Measurements from ENCODE around the gene SIM1.

The SIM1 gene

GRCh38 chr6:100464903-100465700 is at the start of gene SIM1:
Gene SIM1, minus strand, starts transcription at chr6:100464921. Its CDS starts 1,453 bp downstream, at chr6:100463468.
- peak; percentile 41 for DNase-seq (ENCODE audit: low read depth, low spot score)

GRCh38 chr6:100512203-100512862 is 47.6 kb upstream of the SIM1 start:
- no peak for DNase-seq (ENCODE audit: low read depth, low spot score)

GRCh38 chr6:100509101-100509500 is 44.4 kb upstream of the SIM1 start:
- no peak for DNase-seq (ENCODE audit: low read depth, low spot score)

GRCh38 chr6:100506651-100507050 is 41.9 kb upstream of the SIM1 start:
- no peak for DNase-seq (ENCODE audit: low read depth, low spot score)

- DNase-seq (ENCODE audit: low read depth, low spot score) = peak; percentile 12
Measured at GRCh38 chr6:100504786-100505737, 40.3 kb upstream of the SIM1 start.

GRCh38 chr6:100503043-100503705 is 38.5 kb upstream of the SIM1 start:
- no peak for DNase-seq (ENCODE audit: low read depth, low spot score)

GRCh38 chr6:100493206-100493888 is 28.6 kb upstream of the SIM1 start:
- DNase-seq (ENCODE audit: low read depth, low spot score) = no peak

- DNase-seq (ENCODE audit: low read depth, low spot score) = no peak
Measured at GRCh38 chr6:100491952-100492670, 27.4 kb upstream of the SIM1 start.

- no peak for DNase-seq (ENCODE audit: low read depth, low spot score)
Measured at GRCh38 chr6:100490065-100490464, 25.3 kb upstream of the SIM1 start.

GRCh38 chr6:100488244-100488643 is 23.5 kb upstream of the SIM1 start:
- DNase-seq (ENCODE audit: low read depth, low spot score) = no peak

GRCh38 chr6:100487638-100488037 is 22.9 kb upstream of the SIM1 start:
- no peak for DNase-seq (ENCODE audit: low read depth, low spot score)

GRCh38 chr6:100485268-100485667 is 20.5 kb upstream of the SIM1 start:
- DNase-seq (ENCODE audit: low read depth, low spot score) = no peak

- DNase-seq (ENCODE audit: low read depth, low spot score) = no peak
Measured at GRCh38 chr6:100484474-100484873, 19.8 kb upstream of the SIM1 start.

GRCh38 chr6:100482698-100483097 is 18.0 kb upstream of the SIM1 start:
- DNase-seq (ENCODE audit: low read depth, low spot score) = no peak

- DNase-seq (ENCODE audit: low read depth, low spot score) = no peak
Measured at GRCh38 chr6:100479179-100480035, 14.7 kb upstream of the SIM1 start.

GRCh38 chr6:100475554-100476320 is 11.0 kb upstream of the SIM1 start:
- no peak for DNase-seq (ENCODE audit: low read depth, low spot score)

GRCh38 chr6:100473182-100473581 is 8.5 kb upstream of the SIM1 start:
- no peak for DNase-seq (ENCODE audit: low read depth, low spot score)

- DNase-seq (ENCODE audit: low read depth, low spot score) = no peak
Measured at GRCh38 chr6:100472674-100473073, 8.0 kb upstream of the SIM1 start.
